Dendritic cell treated with granulocyte-macrophage colony-stimulating factor and Interleukin-4, amounts not matched to agents 40 ng/mL and 50 ng/mL, for 4 days (primary cell): ENCODE results near the gene P2RX7.
"Not testable (repeated sequence)": the region's sequence is repeated elsewhere in the genome, so short reads cannot be mapped to it uniquely, and the experiment has no call there.

Experiments
- H3K27ac Mint-ChIP-seq: one replicate; pipeline ENCODE4 v1.8.0; 2022; ENCODE audit warnings: mild to moderate bottlenecking, mixed read lengths
- H3K27me3 Mint-ChIP-seq: one replicate; pipeline ENCODE4 v1.8.0; 2022; ENCODE audit warnings: mild to moderate bottlenecking, mixed read lengths
- H3K36me3 Mint-ChIP-seq: one replicate; pipeline ENCODE4 v1.8.0; 2022; ENCODE audit warnings: low read depth, mixed read lengths
- H3K4me1 Mint-ChIP-seq: one replicate; pipeline ENCODE4 v1.8.0; 2022; ENCODE audit warnings: low read depth, mixed read lengths
- H3K4me3 Mint-ChIP-seq: one replicate; pipeline ENCODE4 v1.8.0; 2022; ENCODE audit warnings: mild to moderate bottlenecking, moderate library complexity, mixed read lengths
- H3K9me3 Mint-ChIP-seq: one replicate; pipeline ENCODE4 v1.8.0; 2022; ENCODE audit warnings: mixed read lengths
- intact Hi-C: fragments of 100-400 bp; cut with micrococcal nuclease; formaldehyde crosslinking; loops from one replicate; pipeline ENCODE4 v1.15.0; 2022

The P2RX7 gene

DNA sequence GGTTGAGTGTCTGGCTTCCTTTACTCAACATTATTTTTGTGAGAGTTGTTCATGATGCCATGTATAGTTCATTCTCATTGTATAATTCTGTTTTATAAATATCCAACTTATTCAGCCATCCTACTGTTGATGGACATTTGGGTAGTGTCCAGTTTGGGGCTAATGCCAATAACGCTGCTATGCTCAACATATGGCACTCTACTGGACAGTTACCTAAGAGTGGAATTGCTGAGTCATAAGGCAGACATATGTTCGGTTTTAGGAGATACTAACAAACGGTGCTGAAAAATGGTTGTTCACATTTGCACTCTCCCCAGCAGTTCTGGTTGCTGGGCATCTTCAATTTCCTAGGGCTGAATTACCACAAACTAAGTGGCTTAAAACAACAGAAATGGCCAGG, 48.5 kb downstream of the P2RX7 start:
- Mint-ChIP-seq H3K9me3 (no peaks in the 10 kb centered on the region), H3K27me3 (no peaks in the 10 kb centered on the region), H3K4me3 (no peak overlapping the region), H3K36me3 (peaks cover 55% of the 10 kb centered on the region), H3K27ac (no peak overlapping the region), H3K4me1 (peaks cover 31% of the 10 kb centered on the region)
- intact Hi-C loops, result no loop called here

DNA sequence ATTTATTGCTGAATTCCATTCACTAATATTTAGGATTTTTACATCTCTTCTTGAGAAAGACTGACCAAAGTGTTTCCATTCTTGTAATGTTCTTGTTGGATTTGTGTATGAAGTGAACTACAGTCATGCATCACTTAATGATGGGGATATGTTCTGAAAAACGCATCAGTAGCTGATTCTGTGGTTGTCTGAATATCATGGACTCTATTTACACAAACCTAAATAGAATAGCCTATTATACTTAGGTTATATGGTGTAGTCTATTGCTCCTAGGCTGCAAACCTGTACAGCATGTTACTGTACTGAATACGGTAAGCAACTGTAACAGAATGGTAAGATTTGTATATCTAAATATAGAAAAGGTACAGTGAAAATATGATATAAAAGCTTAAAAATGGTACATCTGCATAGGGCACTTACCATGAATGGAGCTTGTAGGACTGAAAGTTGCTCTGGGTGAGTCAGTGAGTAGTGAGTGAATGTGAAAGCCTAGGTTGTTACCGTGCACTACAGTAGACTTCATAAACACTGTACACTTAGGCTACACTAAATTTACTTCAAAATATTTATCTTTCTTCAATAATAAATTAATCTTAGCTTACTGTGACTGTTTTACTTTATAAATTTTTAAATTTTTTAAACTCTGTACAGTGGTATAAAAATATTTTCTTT, 49.7 kb downstream of the P2RX7 start:
- peaks cover 24% of the 10 kb centered on the region for H3K4me1 Mint-ChIP-seq
- no peak overlapping the region for H3K27ac Mint-ChIP-seq
- no peaks in the 10 kb centered on the region for H3K9me3 Mint-ChIP-seq
- H3K36me3 Mint-ChIP-seq, result peaks cover 51% of the 10 kb centered on the region
- no peaks in the 10 kb centered on the region for H3K27me3 Mint-ChIP-seq
- no peak overlapping the region for H3K4me3 Mint-ChIP-seq
- intact Hi-C loops, result no loop called here

DNA sequence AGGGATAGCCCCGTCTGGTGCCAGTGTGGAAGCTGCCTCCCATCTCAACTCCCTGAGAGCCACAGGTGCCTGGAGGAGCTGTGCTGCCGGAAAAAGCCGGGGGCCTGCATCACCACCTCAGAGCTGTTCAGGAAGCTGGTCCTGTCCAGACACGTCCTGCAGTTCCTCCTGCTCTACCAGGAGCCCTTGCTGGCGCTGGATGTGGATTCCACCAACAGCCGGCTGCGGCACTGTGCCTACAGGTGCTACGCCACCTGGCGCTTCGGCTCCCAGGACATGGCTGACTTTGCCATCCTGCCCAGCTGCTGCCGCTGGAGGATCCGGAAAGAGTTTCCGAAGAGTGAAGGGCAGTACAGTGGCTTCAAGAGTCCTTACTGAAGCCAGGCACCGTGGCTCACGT, 51.7 kb downstream of the P2RX7 start:
- Mint-ChIP-seq H3K4me3 (no peak overlapping the region), H3K36me3 (peaks cover 40% of the 10 kb centered on the region), H3K27me3 (no peaks in the 10 kb centered on the region), H3K9me3 (no peaks in the 10 kb centered on the region), H3K27ac (peak overlapping the region; percentile 77), H3K4me1 (peaks cover 27% of the 10 kb centered on the region)
- intact Hi-C loops, result no loop called here

DNA sequence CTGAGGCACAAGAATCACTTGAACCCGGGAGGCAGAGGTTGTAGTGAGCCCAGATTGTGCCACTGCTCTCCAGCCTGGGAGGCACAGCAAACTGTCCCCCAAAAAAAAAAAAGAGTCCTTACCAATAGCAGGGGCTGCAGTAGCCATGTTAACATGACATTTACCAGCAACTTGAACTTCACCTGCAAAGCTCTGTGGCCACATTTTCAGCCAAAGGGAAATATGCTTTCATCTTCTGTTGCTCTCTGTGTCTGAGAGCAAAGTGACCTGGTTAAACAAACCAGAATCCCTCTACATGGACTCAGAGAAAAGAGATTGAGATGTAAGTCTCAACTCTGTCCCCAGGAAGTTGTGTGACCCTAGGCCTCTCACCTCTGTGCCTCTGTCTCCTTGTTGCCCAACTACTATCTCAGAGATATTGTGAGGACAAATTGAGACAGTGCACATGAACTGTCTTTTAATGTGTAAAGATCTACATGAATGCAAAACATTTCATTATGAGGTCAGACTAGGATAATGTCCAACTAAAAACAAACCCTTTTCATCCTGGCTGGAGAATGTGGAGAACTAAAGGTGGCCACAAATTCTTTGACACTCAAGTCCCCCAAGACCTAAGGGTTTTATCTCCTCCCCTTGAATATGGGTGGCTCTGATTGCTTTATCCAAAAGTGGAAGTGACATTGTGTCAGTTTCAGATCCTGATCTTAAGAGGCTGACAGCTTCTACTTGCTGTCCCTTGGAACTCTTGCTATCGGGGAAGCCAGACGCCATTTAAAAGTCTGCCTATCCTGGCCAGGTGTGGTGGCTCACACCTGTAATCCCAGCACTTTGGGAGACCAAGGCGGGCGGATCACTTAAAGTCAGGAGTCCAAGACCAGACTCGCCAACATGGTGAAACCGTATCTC, 52.6 kb downstream of the P2RX7 start:
- peaks cover 38% of the 10 kb centered on the region for H3K36me3 Mint-ChIP-seq
- intact Hi-C loops, result no loop called here
- no peak overlapping the region for H3K4me3 Mint-ChIP-seq
- peak overlapping the region; percentile 77 for H3K27ac Mint-ChIP-seq
- H3K27me3 Mint-ChIP-seq, result no peaks in the 10 kb centered on the region
- H3K4me1 Mint-ChIP-seq, result peaks cover 32% of the 10 kb centered on the region
- no peaks in the 10 kb centered on the region for H3K9me3 Mint-ChIP-seq

DNA sequence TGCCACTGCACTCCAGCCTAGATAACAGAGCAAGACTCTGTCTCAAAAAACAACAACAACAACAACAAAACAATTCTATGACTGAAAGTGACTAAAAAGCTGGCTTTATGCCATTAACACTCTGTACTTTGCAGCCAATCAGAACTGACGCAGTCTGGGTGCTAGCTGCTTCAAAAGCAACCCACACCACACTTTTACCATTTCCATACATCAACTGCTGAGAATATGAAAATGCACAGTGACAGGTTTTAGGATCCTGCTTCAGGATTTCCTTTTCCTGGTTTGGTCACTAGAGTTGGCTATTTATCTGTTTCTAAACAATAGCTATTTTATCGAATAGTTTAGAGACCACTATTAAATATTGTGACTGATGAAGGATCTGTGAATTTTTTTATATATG, 54.1 kb downstream of the P2RX7 start:
- Mint-ChIP-seq H3K27me3 (no peaks in the 10 kb centered on the region), H3K4me1 (peaks cover 48% of the 10 kb centered on the region), H3K36me3 (peaks cover 23% of the 10 kb centered on the region), H3K27ac (peak overlapping the region; percentile 77), H3K4me3 (no peak overlapping the region), H3K9me3 (no peaks in the 10 kb centered on the region)
- intact Hi-C loops, result no loop called here

DNA sequence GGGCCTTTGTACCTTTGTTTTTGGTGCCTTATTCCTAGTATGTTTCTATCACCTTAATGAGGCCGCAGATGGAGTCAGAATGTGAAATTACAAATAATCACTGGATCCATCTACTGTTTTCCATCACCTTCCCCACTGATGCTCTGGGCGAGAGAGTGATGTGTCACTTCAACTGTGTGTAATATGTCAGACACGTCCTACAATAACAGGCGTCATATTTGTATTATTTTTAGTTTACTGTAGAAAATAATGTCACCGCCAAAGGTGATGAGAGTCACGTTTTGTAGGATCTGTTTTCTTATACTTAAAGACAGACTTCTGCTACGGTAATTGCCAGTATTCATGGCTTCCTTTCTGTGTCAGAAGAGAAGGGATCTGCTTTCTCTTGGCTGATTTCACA, 54.8 kb downstream of the P2RX7 start:
- Mint-ChIP-seq H3K36me3 (peaks cover 18% of the 10 kb centered on the region), H3K4me3 (no peak overlapping the region), H3K4me1 (peaks cover 55% of the 10 kb centered on the region), H3K27ac (no peak overlapping the region), H3K27me3 (no peaks in the 10 kb centered on the region), H3K9me3 (no peaks in the 10 kb centered on the region)
- intact Hi-C loops, result no loop called here

DNA sequence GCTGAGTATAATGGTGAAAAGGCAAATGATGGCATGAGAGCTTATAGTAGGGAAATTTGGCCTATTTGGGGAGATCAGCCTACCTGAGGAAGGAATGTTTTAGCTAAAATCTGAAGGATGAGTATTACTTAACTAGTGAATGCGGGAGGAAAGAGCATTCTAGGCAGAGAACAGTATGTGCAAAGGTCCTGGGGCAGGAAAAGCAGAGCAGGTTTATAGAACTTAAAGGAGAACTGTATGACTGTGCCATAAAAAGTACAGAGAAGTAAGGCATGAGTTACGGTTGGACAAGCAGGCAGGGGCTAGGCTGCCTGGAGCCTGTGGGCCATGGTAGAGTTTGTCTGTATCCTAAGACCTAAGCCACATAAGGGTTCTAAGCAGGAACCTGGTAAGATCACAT, 55.6 kb downstream of the P2RX7 start:
- intact Hi-C loops, result no loop called here
- H3K4me1 Mint-ChIP-seq, result peaks cover 62% of the 10 kb centered on the region
- no peak overlapping the region for H3K4me3 Mint-ChIP-seq
- H3K27me3 Mint-ChIP-seq, result no peaks in the 10 kb centered on the region
- no peak overlapping the region for H3K27ac Mint-ChIP-seq
- H3K36me3 Mint-ChIP-seq, result peaks cover 18% of the 10 kb centered on the region
- no peaks in the 10 kb centered on the region for H3K9me3 Mint-ChIP-seq

DNA sequence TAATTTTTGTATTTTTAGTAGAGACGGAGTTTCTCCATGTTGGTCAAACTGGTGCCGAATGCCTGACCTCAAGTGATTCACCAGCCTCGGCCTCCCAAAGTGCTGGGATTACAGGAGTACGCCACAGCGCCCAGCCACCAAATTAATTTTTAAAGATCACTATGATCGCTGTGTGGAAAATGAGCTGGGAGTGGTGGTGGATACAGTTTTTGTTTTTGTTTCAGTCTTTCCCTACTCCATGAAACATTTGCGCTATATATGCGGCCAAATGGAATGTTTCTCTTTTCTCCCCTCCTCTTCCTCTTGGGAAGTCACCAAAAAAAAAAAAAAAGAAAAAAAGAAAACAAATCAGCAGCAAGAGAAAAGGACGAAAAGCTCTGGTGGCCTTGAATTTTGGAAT, 56.5 kb downstream of the P2RX7 start:
- no peaks in the 10 kb centered on the region for H3K9me3 Mint-ChIP-seq
- H3K36me3 Mint-ChIP-seq, result peaks cover 18% of the 10 kb centered on the region
- no peaks in the 10 kb centered on the region for H3K27me3 Mint-ChIP-seq
- H3K27ac Mint-ChIP-seq, result peak overlapping the region; percentile 47
- intact Hi-C loops, result no loop called here
- H3K4me1 Mint-ChIP-seq, result peaks cover 68% of the 10 kb centered on the region
- no peak overlapping the region for H3K4me3 Mint-ChIP-seq

DNA sequence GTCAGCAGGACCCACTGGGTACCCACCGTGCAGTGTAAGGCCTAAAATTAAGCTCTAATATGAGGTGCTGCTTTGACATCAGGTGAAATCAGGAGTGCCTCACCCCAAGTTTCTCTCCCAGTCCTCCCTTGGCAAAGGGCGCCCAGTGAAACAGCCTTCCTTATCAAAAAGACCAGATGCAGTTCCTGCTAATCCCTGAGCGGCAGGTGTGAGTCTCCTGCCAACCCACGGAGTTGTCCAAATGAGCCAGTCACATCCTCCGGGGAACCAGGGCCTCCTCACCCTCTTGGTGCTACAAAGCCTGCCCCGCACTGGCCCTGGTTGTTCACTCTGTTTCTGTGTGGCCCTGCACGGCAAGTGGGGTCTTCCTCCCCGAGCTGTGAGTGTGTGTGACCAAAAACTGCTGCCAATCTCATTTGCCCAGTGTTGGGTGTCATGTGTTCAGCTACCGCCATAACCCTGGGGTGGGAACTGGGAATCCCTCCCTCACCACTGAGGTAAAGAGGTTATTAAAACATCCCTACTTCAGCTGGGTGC, 57.0 kb downstream of the P2RX7 start:
- intact Hi-C loops, result loop anchor here (2.0 to 5.0 kb wide), 2 partner anchors 25 to 57 kb away; partner anchors contain the start of gene P2RX7
- Mint-ChIP-seq H3K27ac (peak overlapping the region; percentile 47), H3K27me3 (no peaks in the 10 kb centered on the region), H3K9me3 (no peaks in the 10 kb centered on the region), H3K4me1 (peaks cover 64% of the 10 kb centered on the region), H3K36me3 (peaks cover 12% of the 10 kb centered on the region), H3K4me3 (no peak overlapping the region)

DNA sequence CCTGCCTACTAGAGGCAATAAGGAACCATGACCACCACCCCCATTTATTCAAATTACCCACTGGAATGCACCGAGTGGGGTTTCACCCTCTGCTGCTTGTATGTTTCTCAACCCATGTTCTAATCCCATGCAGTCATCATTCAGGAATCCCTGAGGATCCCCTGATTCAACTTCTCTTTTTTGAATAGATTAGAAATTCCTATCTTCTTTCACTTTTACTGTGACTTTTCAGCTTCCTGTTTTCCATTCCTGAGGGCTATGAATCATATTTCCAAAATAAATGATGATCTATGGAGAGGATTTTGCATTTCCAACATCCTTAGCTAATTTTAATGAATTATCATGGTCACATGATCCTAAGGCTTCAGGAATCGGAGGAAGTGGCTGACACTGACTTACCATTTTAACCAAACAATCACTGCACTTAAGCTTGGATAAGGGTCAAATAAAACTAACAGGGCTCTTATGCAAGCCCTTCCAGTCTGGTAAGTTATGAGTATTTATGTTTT, 57.9 kb downstream of the P2RX7 start:
- Mint-ChIP-seq H3K4me1 (peaks cover 55% of the 10 kb centered on the region), H3K36me3 (peaks cover 7% of the 10 kb centered on the region), H3K9me3 (no peaks in the 10 kb centered on the region), H3K4me3 (no peak overlapping the region), H3K27me3 (no peaks in the 10 kb centered on the region), H3K27ac (peak overlapping the region; percentile 47)
- intact Hi-C loops, result loop anchor here (2.0 to 5.0 kb wide), 2 partner anchors 24 to 58 kb away; partner anchors contain the start of gene P2RX7

DNA sequence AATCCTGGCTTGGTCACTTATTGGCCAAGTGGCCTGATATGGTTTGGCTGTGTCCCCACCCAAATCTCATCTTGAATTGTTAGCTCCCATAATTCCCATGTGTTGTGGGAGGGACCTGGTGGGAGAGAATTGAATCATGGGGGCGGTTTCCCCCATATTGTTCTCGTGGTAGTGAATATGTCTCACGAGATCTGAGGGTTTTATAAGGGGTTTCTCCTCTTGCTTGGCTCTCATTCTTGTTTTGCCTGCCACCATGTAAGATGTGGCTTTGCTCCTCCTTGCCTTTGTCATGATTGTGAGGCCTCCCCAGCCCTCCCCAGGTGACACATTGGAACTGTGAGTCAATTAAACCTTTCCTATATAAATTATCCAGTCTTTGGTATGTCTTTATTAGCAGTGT, 58.5 kb downstream of the P2RX7 start:
- peaks cover 1% of the 10 kb centered on the region for H3K36me3 Mint-ChIP-seq
- H3K4me1 Mint-ChIP-seq, result peaks cover 49% of the 10 kb centered on the region
- H3K4me3 Mint-ChIP-seq, result no peak overlapping the region
- peak overlapping the region; percentile 47 for H3K27ac Mint-ChIP-seq
- H3K27me3 Mint-ChIP-seq, result no peaks in the 10 kb centered on the region
- intact Hi-C loops, result loop anchor here (2.0 to 5.0 kb wide), 2 partner anchors 24 to 59 kb away; partner anchors contain the start of gene P2RX7
- H3K9me3 Mint-ChIP-seq, result no peaks in the 10 kb centered on the region

DNA sequence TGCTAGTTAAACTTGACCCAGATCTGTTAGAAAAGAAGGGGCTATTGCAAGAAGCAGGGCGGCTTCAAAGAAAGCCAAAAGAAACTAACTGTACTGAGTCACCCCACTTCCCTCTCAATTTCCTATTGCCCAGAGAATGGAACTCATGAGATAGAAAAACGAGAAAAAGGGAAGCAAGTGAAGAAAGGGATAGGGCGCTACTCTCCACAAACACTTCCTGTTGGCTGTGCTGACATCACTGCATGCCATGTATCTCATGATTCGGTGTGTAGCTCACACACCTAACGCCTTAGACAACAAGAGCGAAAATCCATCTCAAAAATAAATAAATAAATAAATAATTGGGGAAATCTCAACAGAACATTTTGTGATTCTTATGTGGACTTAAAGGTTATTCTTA, 64.2 kb downstream of the P2RX7 start:
- peaks cover 27% of the 10 kb centered on the region for H3K4me1 Mint-ChIP-seq
- H3K9me3 Mint-ChIP-seq, result no peaks in the 10 kb centered on the region
- no peaks in the 10 kb centered on the region for H3K27me3 Mint-ChIP-seq
- peak overlapping the region; percentile 76 for H3K27ac Mint-ChIP-seq
- peak overlapping the region; percentile 2 for H3K4me3 Mint-ChIP-seq
- intact Hi-C loops, result no loop called here
- H3K36me3 Mint-ChIP-seq, result no peaks in the 10 kb centered on the region

DNA sequence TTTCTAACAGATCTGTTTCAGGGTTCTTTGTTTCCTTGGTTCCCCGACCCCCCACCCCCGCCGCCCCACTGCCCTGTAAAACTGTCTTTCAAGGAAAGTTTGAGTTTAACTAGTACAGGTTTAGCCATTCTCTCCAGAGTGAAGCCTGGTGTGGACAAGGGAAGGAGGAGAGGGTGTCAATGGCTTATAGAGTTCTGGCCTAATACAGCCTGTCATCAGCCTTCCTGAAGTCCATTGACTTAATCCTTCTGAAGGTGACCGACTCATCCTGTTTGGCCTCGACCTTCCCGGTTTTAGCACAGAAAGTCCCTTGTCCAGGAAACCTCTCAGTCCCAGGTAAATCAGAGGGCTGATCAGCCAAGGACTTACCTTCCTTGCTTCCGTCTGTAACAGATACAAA, 66.3 kb downstream of the P2RX7 start:
- intact Hi-C loops, result no loop called here
- H3K27me3 Mint-ChIP-seq, result no peaks in the 10 kb centered on the region
- H3K27ac Mint-ChIP-seq, result no peak overlapping the region

DNA sequence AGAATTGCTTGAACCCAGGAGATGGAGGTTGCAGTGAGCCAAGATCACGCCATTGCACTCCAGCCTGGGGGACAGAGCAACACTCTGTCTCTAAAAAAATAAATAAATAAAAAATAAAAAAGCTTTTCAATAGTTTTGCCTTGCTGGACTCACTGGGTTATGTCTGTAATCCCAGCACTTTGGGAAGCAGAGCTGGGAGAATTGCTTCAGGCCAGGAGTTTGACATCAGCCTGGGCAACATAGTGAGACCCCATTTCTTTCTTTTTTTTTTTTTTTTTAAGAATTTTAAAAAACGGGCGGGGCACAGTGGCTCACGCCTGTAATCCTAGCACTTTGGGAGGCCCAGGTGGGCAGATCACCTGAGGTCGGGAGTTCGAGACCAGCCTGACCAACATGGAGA, 68.5 kb downstream of the P2RX7 start:
- intact Hi-C loops, H3K4me3 Mint-ChIP-seq, H3K27ac Mint-ChIP-seq, H3K9me3 Mint-ChIP-seq, H3K27me3 Mint-ChIP-seq, H3K36me3 Mint-ChIP-seq: not testable (repeated sequence)
- peaks cover 14% of the 10 kb centered on the region for H3K4me1 Mint-ChIP-seq

More for the DNA sequence above, 66.3 kb downstream of the P2RX7 start:
- Mint-ChIP-seq H3K4me1 (peaks cover 8% of the 10 kb centered on the region), H3K9me3 (no peaks in the 10 kb centered on the region), H3K4me3 (no peak overlapping the region), H3K36me3 (no peaks in the 10 kb centered on the region)
